Measurements from ENCODE around the gene VPS45.

Gene VPS45

DNA sequence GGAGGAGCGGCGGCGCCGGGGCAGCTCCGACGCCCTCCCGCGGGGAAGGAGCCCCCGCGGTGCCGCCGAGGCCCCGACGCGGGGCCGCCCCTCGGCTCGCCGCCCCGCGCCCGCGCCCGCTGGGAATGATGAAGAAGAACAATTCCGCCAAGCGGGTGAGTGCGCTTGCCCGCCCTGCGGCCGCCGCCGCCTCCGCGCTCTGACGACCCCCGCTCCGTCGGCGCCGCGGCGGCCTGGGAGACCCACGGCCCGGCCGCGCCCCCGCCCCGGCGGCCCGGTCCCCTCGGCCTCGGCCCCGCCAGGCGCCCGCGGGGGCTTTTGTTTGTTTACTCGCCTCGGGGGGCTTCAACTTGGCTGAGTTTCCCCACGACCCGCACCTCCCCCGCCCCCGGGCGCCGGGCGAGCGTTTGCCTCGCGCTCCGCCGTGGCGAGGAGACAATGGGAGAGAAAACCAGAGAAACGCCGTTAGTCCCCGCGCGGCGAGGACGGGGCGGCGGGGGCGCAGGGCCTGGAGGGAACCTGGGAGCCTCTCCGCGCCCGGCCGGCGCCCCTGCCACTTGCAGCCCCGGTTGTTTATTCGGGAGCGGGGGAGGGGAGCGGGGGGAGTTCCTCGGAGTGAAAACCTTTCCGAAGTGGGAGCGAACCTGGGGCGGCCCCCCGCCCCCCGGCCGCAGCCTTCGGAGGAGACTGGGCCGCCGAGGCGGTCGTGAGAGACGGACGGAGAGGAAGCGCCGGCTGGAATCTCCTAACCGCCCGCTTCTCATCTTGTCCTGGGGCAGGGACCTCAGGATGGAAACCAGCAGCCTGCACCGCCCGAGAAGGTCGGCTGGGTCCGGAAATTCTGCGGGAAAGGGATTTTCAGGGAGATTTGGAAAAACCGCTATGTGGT is 82.8 kb downstream of the VPS45 start:
- in situ Hi-C loops (cut with HindIII; ENCODE audit: low pct_ligation_motif_present, low pct_unique_long_range_greater_than_20kb, low sequenced_read_pairs), result no loop called here
- peak; percentile 35 for DNase-seq

DNA sequence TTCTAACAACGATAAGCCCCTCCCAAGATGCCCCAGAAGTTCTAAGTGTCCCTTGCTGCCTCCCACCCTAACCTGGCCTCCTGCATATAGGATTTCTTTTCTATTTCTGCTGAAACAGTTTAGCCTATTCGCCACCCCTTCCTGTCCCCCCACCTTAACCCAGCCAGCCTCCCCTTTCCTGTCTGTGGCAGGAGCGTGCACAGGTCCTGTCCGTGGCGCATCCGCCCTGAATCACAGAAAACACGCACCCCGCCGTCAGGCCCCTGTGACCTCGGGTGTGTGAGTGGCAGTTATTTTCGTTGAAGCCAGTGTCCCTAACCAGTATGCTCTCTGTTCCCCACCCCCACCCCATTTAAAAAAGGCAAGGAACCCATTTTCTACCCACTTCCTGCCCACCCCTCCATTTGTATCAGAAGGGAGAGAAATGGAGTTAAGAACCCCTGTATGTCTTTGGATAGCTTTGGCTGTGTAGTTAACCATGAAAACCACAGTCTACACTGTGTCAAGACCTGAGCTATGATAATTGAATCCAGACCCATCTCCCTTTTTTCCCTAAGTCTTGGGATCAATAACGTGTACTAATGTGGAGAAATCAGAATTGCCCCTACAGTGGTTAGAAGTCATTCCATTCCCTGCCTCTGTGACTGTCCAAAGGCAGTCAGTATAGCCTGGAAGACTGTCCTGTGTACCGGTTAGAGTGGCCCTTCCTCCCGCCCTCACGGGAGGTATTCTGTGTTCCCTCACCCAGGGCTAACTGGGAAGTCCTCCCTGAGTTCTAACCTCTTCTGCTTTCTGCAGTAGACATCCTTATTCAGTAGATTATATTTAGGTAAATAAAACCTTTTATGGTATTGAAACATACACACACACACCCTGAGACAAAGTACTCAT is 84.0 kb downstream of the VPS45 start:
- no peak for DNase-seq
- in situ Hi-C loops (cut with HindIII; ENCODE audit: low pct_ligation_motif_present, low pct_unique_long_range_greater_than_20kb, low sequenced_read_pairs), result no loop called here

DNA sequence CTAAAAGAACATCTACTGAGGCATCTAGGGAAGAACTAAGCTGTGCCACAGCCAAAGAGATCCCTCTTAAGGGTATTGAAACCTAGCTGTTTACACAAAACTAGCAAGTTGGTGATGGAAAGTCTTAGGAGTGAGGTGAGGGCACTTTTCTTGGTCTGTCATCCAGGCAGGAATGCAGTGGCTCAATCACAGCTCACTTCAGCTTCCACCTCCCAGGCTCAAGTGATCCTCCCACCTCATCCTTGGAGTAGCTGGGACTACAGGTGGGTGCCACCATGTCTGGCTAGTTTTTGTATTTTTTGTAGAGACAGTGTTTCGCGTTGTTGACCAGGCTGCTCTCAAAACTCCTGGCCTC is 84.6 kb downstream of the VPS45 start:
- DNase-seq, result no peak
- in situ Hi-C loops (cut with HindIII; ENCODE audit: low pct_ligation_motif_present, low pct_unique_long_range_greater_than_20kb, low sequenced_read_pairs), result no loop called here

DNA sequence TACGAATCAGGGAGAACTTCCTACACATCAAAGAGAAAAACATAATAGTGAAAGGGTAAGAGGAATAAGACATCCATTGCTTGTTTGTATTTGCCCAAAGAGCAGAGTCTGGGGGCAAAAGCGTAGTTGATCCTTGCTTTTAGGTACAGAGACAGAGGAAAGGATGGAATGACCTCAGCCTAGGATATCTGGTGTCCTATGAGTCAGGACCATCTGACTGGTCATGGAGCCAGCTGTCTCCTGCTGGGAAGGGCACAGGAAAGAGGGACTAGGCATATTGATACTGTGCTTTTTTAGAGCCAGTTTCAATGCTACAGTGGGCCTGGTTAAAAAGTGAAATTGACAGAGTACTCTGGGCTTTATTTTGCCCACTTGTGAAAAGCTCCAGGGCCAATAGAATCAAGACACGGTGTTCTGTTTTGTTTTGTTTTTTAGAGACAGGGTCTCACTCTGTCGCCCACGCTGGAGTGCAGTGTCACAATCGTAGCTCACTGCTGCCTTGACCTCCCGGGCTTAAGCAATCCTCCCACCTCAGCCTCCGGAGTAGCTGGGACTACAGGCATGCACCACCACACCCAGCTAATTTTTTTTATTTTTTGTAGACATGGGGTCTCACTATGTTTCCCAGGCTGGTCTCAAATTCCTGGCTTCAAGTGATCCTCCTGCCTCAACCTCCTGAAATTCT is 85.3 kb downstream of the VPS45 start:
- peak; percentile 43 for DNase-seq
- in situ Hi-C loops (cut with HindIII; ENCODE audit: low pct_ligation_motif_present, low pct_unique_long_range_greater_than_20kb, low sequenced_read_pairs), result no loop called here

DNA sequence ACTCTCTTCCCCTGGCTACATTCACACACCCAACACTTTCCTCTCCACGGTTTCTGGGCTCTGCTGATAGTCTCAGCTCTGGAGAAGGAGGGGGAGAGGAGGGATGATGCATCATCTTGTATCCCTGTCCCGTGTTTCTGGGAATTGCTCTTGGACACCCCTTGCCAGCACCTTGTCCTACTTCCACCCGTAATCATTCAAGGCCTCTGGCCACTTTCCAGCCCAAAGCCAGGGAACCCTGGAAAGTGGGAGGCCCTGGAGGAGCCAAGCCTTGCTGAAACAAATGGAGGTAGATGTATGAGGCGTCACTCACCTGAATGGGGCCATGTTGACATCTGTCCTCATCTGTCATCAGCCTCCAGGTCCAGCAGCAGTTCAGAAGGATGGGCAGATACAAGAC is 86.6 kb downstream of the VPS45 start:
- no peak for DNase-seq
- in situ Hi-C loops (cut with HindIII; ENCODE audit: low pct_ligation_motif_present, low pct_unique_long_range_greater_than_20kb, low sequenced_read_pairs), result no loop called here

DNA sequence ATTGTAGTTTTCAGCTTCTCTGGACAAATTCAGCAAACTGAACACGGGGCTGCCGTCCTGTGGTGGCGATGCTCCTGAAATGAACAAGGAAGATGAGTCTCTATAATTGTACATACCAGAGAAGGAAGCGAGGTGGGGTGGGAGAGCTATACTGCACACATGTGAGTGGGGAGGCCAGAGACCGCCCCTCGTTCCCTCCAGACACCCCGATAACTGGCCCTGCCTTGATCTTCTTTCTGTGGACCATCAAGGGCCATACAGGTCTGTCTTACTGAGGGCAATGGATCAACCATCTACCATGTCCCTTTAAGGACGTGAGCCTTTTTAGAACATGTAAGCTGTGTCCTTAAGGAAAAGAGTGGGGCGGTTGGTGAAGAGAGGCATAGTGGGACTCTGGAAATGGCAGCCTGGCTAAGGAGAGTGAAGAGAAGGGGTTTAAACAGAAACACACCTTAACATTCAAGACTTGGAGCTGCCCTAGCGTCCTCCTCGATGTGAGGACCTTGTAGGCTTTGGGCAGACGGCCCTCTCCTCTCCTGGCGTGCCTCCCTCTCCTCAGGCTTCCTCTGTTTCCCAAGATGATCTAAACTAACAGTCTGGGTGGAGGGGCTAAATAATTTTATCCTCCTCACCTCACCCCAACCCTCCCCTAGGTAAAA is 88.0 kb downstream of the VPS45 start:
- DNase-seq, result no peak
- in situ Hi-C loops (cut with HindIII; ENCODE audit: low pct_ligation_motif_present, low pct_unique_long_range_greater_than_20kb, low sequenced_read_pairs), result no loop called here

DNA sequence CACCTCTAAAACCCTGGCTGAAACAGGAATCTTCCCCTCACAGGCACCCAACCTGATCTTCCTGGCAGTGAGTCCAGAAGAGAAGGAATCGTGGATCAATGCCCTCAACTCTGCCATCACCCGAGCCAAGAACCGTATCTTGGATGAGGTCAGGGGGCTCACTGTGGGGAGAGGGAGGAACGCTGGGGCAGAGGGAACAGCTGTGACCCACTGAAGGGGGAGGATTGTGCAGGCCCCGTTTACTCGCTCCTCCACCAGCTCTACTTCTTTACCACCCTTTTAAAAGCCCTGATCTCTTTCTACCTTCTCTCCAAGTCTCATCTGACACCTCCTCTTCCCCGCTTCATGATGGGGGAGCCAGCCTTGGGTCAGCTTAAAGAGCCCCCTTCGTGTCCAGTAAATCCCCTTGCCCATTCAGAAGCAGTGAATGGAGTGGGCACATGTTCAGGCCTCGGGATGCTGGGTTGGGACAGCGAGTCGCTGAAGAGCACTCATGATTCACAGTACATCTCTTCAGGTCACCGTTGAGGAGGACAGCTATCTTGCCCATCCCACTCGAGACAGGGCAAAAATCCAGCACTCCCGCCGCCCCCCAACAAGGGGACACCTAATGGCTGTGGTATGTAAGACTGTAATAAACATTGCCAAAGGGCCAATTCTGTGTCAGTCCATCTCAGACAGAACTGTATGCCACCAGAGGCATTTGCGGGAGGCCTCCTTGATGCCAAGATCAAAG is 89.5 kb downstream of the VPS45 start:
- no peak for DNase-seq
- in situ Hi-C loops (cut with HindIII; ENCODE audit: low pct_ligation_motif_present, low pct_unique_long_range_greater_than_20kb, low sequenced_read_pairs), result no loop called here

DNA sequence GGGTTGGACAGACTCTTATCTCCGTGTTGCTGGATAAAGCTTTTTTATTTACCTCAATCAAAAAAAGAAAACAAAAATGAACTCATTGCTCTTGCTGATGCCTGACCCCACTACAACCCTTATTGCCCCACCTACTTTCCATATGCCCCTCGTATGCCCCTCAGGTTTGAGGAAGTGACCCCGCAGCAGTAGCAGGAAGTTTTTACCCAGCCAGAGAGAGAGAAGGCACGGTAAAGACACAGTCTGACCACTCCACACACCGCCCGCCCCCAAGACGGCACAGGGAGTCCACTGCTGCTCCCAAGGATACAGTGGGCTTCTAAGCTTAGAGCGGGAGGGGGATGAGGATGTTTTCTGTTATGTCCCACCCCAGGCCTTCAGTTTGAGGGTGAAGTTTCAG is 92.0 kb downstream of the VPS45 start:
- DNase-seq, result no peak
- in situ Hi-C loops (cut with HindIII; ENCODE audit: low pct_ligation_motif_present, low pct_unique_long_range_greater_than_20kb, low sequenced_read_pairs), result no loop called here

DNA sequence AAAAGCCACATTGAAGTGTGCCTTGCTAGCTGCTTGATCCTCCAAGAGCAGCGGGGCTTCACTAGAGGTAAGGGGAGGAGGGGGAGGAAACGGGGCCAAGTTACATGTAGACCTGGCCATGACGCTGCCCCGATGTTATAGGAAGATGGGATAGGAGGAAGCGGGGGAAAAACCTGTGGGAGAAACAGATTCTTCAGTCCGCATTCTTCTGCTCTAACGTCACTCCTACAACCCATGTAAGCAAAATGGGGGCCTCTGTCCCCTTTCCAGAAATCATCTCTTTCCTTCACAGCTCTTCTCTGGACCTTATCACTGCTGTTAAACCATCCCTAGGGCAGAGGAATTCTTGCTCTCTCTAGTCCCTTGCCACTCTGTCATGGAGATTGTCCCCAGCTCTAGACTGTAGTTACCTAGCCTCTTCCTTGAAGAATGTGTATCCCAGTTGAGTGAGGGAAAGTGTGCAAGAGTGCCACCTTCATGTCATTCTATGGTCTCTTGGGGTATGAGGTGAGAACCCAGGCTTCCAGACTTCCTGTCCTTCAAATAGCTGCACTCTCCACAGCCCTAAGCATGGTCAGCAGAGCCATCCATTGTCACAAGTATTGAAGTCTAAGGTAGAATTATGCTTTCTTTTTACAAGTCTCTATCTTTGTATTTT is 93.5 kb downstream of the VPS45 start:
- in situ Hi-C loops (cut with HindIII; ENCODE audit: low pct_ligation_motif_present, low pct_unique_long_range_greater_than_20kb, low sequenced_read_pairs), result no loop called here

DNA sequence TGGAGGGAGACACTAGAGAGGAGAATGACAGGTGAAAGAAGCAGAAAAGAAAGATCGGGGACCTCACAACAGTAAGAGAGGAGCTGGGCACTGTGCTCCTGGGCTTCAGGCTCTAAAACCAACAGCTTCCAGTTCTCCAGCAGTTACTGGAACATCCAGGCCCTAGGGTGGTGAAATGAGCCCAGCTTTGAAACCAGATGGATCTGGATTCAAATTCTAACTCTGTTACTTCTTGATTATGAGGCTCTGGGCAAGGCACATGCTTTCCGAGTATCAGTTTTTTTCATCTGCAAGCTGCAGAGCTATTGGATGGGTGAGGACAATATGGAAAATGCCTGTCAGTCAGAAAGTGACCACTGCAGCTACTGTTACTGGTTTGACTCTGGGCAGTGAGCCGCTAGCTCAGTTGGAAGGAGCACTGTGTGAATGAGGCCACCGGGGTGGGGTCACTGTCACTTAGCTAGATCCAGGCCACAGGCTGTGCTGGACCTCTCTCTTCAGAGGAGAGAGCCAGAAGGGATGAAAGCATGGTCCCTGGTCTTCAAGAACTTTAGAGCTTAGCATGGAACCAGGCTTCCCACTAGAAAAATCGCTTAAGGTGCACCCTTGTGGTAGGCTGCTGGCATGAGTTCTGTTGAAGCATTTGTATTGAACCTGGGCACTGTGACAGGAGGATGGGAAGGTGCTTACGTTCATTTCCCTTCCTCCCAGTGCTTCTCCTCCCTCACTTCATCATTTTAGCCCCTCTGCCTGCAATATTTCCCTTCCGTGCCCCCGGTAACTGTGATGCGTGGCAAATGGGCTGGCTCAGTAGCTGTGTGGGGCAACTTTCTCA is 94.4 kb downstream of the VPS45 start:
- in situ Hi-C loops (cut with HindIII; ENCODE audit: low pct_ligation_motif_present, low pct_unique_long_range_greater_than_20kb, low sequenced_read_pairs), result no loop called here
- no peak for DNase-seq

More for the DNA sequence above, 93.5 kb downstream of the VPS45 start:
- DNase-seq, result no peak

DNA sequence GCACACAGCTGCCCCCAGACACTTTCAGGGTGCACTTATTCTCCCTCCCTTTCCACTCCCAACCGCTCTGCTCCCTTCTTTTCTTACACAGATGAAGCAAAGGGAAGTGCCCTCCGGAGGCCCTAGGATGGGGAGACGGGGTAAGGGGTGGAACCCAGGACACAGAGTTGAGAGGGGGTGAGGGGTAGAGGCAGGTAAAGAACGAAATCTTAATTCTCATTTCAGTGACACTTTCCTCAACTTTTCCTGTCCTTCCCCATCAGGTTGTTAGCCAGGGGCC is 94.9 kb downstream of the VPS45 start:
- no peak for DNase-seq
- in situ Hi-C loops (cut with HindIII; ENCODE audit: low pct_ligation_motif_present, low pct_unique_long_range_greater_than_20kb, low sequenced_read_pairs), result no loop called here

DNA sequence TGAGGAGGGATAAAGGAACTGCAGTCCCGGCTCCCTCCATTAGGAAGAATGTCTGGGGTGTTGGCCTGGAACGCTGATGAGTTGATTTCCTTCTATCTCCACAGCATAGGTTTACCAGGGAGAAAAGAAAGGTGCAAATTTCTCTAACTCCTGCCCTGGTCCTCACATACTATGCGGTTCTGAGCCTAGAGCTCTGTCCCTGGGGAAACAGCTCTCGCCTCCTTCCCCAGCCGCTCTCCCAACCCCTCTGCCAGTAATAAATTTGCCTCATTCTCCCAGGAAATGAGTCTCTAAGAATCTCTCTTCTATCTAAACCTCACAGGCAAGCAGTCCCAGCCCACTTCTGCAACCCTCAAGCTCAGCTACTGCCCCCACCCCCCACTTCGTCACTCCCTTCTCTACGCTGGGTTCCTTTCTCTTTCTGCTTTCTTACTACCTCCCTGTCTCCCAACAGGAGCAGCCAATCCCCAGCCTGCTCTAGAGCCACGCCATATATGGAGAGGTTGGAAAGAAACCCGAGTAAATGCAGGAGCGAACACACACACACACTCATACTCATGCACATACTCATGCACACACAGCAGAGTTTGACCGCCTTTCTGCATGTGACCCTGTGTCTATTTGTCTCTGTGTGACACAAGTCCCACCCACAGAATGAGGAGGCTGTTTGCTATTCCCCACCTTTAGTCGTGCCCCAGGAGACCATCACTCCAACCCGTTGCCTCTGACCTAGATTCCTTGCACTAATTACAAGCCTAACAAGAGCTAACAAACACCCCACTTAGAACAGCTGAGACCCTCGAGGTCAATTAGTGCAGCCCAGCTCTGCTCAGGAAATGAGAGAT is 95.5 kb downstream of the VPS45 start:
- in situ Hi-C loops (cut with HindIII; ENCODE audit: low pct_ligation_motif_present, low pct_unique_long_range_greater_than_20kb, low sequenced_read_pairs), result no loop called here
- DNase-seq, result no peak

DNA sequence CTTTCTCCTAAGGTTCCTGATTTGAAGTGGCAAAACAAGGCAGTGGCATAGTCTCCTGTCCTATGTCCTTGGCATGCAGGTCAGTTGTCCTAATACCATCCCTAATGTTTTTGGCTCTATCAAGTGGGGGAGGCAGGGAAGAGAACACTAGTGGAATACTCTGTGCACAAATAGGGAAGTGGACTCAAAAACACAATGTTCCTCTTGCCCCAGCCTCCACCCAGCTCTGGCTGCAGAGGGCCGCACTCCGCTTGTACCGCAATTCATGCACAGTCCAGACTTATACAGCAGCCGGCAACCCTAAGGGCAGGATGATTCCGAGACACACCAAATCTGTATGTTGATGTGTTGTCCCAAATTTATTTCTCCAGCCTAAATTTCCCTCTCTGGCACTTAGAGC is 96.6 kb downstream of the VPS45 start:
- no peak for DNase-seq
- in situ Hi-C loops (cut with HindIII; ENCODE audit: low pct_ligation_motif_present, low pct_unique_long_range_greater_than_20kb, low sequenced_read_pairs), result no loop called here

DNA sequence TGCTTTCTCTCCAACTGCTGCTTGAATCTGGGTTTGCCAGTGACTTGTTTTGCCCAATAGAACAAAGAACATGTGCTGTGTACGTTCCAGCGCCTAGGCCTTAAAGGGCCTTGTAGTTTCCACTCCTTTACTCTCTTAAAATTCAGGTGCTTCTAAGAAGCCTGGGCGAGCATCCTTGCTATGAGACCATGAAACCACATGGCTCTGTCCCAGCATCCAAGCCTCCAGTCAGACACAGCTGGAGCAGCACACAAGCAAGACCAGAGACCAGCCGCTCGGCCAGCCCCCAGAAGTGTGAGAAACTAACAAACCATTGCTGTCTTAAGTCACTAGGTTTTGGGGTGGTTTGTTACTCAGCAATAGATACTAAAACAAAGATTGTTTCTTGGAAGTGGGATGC is 97.2 kb downstream of the VPS45 start:
- DNase-seq, result no peak
- in situ Hi-C loops (cut with HindIII; ENCODE audit: low pct_ligation_motif_present, low pct_unique_long_range_greater_than_20kb, low sequenced_read_pairs), result no loop called here

DNA sequence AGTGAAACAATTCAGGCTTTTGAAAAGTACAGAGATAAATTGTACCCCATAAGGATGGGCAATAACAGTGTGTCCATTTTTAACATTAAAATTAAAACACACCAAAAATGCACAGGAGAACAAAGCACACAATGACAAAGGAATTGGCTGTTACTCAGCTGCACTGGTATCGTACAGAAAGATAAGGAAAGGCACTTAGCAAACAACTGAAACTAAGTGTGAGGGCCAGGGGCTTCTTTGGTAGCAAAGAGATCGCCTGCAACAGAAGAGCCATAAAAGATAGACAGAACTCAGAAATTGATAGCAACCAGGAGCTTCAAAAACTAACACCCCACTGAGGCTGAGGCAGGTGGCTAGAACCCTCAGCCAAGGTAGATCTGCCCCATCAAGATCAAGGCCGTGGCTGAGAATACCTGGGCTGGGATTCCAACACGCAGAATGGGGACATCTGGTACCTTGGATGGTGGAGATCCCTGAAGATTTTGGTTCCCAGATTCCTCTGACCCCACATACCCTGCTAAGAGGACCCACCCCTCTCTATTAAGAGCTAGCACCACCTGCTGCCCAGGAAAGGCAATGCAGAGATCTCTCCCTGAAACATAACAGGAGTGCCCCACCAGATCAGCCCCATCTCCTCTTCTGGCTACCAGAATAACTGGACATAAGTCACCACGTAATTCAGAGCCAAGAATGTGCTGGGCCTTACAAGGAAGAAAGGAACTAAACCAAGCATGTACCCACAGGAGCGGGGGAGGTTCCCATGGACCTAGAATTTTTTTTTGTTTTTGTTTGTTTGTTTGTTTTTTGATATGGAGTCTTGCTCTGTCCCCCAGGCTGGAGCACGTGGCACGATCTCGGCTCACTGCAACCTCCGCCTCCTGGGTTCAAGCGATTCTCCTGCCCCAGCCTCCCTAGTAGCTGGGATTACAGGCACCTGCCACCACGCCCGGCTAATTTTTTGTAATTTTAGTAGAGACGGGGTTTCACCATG is 98.3 kb downstream of the VPS45 start:
- in situ Hi-C loops (cut with HindIII; ENCODE audit: low pct_ligation_motif_present, low pct_unique_long_range_greater_than_20kb, low sequenced_read_pairs), result no loop called here
- DNase-seq, result peak; percentile 57
